GM12875 (cell line): Measurements from ENCODE around the gene CAMKMT.

Experiments
- H3K4me3 ChIP-seq: one replicate; pipeline ENCODE4 v1.5.1; 2011; ENCODE audit warnings: low read depth, low read length, control low read depth
- TF ChIP-seq, protein P1 (sequence below): IDR thresholded peaks from 2 replicates; pipeline ENCODE4 v1.5.1; 2011; ENCODE audit warnings: low read depth, mild to moderate bottlenecking, control low read depth, inconsistent platforms, low read length, moderate library complexity, borderline replicate concordance; ENCODE audit not compliant: insufficient read depth

CAMKMT gene

DNA sequence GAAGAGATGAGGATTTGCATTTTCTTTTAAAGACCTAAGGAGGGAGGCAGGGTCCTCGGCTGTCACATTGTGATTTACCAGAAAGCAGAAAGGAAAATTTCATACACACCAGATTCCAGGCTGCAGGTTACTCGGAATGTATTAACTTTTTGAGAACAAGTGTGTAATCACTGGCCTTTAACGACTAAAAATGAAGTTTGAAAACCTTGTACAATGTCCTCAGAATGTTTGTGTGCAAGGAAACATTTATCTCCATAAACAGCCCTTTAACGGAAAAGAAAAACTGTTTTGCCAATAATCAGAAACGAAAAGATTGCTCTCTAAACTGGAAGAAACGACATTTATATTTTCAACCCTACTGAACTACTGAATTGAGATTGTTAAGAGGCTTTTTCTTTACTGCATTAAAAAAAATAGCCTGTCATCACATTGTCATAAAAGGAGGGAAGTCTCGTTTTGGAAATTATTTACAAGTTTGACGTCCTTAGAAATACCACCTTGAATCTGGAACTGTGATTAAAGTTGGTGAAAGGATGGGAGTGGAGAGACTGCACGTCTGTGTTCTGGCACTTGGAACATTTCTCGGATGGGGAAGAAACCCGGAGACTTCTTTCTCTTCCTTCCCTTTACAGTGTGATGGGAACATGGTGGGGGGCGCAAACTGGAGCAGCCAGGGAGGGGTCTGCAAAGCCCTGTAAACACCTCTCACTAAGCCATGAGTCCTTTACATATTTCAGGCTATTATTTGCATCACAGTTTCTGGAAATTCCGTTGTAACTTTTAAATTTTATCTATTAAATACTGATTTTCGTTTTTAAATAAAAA is 445.7 kb downstream of the CAMKMT start:
- H3K4me3 ChIP-seq: no peak overlapping the region
- TF ChIP-seq, protein P1, sequence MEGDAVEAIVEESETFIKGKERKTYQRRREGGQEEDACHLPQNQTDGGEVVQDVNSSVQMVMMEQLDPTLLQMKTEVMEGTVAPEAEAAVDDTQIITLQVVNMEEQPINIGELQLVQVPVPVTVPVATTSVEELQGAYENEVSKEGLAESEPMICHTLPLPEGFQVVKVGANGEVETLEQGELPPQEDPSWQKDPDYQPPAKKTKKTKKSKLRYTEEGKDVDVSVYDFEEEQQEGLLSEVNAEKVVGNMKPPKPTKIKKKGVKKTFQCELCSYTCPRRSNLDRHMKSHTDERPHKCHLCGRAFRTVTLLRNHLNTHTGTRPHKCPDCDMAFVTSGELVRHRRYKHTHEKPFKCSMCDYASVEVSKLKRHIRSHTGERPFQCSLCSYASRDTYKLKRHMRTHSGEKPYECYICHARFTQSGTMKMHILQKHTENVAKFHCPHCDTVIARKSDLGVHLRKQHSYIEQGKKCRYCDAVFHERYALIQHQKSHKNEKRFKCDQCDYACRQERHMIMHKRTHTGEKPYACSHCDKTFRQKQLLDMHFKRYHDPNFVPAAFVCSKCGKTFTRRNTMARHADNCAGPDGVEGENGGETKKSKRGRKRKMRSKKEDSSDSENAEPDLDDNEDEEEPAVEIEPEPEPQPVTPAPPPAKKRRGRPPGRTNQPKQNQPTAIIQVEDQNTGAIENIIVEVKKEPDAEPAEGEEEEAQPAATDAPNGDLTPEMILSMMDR: no peak

DNA sequence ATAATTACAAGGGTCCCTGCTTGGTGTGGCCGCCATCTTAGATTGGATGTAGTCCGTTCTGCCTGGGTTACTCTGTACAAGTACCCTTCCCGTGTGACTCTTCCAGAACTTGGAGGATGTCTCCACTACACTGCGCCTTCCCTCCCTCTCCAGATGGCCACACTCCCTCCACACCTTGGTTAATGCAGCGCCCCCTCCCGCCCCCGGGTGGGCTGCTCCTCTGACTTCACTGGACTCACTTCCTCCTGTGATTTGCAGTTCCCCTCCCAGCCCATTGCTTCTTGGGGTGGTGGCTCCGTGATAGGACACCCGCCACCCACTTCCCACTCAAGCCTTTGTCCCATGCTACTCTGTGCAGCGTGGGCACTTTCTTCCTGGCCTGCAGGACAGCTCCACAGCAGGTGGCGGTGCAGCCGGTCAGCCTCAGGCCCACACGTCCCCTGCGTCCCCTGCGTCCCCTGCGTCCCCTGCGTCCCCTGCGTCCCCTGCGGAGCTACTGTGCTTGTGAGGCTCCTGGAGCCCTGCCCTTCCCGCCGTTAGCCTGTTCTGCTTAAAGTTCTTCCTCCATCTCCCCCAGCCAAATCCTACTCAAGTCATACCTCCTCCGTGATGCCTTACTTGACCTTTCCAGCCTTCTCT is 449.3 kb downstream of the CAMKMT start:
- H3K4me3 ChIP-seq: no peak overlapping the region
- TF ChIP-seq, protein P1: no peak

DNA sequence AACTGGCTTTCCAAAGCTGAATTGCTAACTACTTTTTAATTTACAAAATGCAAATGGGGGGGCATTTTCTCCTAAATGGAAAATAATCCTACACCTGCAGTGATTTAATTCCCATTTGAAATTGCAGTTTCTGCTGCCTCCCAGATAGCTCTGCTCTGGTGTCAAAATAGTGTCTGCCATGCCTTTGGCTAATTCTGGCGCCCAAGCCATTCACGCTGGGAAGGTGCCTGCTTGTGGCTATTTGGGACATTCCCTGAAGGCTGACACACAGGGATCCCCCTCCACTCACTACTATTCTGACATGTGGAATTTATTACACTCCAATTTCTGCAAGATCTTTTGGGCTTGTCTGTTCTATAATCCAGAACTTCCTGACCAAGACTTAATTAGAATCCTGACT is 451.4 kb downstream of the CAMKMT start:
- TF ChIP-seq, protein P1: no peak

DNA sequence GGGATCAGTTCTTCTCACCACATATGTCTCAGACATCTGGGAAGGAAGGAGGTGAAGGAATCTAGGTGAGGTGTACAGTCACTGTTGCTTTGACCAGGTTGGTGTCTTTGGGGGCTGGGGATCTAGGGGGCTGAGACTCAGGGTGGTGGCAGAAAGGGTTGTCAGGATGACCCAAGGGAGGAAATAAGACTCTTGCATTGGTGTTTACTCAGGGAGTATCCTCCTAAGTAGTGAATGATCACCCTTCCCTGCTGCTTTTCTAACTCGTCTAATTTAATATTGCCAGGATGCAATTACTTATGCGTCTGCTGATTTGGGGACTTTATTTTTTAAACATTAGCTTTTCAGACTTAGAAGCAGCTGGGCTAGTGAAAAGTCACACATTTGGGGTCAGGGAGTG is 451.9 kb downstream of the CAMKMT start:
- TF ChIP-seq, protein P1: no peak
- H3K4me3 ChIP-seq: no peak overlapping the region

More for the DNA sequence above, 451.4 kb downstream of the CAMKMT start:
- H3K4me3 ChIP-seq: no peak overlapping the region

DNA sequence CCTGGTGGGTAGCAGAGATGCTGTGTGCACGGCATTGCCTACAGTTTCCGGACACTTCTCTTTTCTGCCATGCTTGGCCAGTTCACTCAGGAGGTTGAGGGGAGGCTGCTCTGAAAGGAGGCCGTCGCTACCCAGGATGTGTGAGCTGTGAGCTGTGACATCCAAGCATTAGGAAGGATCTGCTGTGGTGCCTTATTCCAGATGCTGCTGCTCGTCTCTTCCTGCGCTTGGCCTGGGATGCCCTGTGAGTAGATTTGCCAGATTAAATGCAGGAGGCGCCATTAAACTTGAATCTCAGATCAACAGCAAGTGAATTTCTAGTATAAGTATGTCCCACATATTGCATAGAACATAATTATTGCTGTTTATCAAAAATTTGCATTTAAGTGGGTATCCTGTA is 455.5 kb downstream of the CAMKMT start:
- TF ChIP-seq, protein P1: no peak
- no peak overlapping the region for H3K4me3 ChIP-seq

DNA sequence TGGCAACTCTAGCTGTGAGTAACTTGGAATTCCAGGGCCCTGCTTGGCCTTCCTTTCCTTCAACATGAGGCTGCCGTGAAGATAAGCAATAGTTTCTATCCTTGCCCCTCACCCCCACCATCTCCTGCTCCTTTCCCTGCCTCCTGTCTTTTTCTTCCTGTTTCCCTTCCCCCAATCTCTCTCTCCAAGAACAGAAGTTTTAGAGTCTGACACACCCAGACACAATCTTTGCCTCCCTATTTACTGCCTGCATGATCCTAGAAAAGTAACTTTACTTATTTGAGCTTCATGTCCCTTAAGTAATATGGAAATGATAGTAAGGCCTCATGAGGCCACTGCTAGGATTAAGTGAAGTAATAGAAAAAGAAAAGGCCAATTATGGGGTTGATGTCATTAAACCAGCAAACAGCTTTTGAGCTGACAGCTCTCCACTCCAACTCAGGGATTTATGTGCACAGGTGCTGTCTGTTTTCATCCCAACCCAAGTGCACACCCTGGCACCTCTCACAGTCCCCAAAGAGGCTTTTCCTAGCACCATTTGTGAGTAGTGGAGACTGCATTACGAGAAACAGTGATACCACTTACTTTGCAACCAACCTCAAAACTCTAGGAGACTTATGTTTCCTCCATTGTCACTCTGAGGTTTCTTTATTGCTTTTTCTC is 456.1 kb downstream of the CAMKMT start:
- TF ChIP-seq, protein P1: no peak
- H3K4me3 ChIP-seq: no peak overlapping the region
